Lung microvascular endothelial cell (primary cell): ENCODE data around the gene COL20A1. TPM values are rescaled to one million over a fixed set of nuclear protein-coding genes. Genes with fewer than 3 reads are reported as not detected.

Source experiments
- DNase-seq, 2 donors: peaks; one replicate each; pipeline versions ENCODE4 v3.0.0 to v3.0.0-alpha.2; 2010; ENCODE audit warnings: low read depth in 2 of 2
- total RNA-seq: library from RNA; depleted of rRNA; stranded (reverse); fragments of >200 nt; gene quantifications from 2 replicates; pipeline ENCODE4 v1.2.1, GENCODE V29; 2014

Gene COL20A1
- total RNA-seq, 1 donor from 2014 or later = 0.20 TPM

DNA sequence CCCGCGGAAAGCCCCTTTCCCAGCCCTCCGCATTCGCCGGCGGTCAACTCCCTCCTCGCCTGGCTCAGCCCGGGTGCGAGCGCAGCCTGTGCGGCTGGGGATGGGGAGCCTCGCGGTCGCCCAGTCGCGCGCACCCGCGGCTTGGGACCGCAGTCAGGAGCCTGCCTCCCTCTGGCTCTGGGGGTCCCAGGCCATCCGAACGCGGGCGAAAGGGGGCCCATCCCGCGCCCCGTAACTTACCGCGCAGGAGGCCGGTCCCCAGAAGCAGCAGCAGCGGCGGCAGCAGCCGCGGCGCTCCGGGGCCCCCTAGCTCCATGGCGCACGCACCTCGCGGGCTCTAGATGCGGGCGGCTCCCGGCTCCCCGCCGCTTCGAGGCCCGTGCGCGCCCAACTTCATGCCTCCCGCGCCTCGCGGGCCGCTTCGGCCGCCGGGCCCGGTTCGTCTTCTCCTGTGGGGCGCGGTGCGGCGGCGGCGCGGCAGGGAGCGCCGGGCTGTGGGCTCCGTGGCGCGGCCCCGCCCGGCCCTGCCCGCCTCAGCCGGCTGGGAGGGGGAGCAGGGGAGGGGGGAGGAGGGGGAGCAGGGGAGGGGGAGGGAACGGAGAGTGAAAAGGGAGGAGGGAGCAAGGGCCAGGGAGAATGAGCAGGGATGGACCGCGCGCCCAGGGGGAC is 68.0 kb downstream of the COL20A1 start, which contains the start of gene CHRNA4:
TSS of gene CHRNA4 (minus strand) at position 500 of the 669 bp plus-strand sequence. CDS start at position 316, 184 bp downstream.
- no peak for DNase-seq

DNA sequence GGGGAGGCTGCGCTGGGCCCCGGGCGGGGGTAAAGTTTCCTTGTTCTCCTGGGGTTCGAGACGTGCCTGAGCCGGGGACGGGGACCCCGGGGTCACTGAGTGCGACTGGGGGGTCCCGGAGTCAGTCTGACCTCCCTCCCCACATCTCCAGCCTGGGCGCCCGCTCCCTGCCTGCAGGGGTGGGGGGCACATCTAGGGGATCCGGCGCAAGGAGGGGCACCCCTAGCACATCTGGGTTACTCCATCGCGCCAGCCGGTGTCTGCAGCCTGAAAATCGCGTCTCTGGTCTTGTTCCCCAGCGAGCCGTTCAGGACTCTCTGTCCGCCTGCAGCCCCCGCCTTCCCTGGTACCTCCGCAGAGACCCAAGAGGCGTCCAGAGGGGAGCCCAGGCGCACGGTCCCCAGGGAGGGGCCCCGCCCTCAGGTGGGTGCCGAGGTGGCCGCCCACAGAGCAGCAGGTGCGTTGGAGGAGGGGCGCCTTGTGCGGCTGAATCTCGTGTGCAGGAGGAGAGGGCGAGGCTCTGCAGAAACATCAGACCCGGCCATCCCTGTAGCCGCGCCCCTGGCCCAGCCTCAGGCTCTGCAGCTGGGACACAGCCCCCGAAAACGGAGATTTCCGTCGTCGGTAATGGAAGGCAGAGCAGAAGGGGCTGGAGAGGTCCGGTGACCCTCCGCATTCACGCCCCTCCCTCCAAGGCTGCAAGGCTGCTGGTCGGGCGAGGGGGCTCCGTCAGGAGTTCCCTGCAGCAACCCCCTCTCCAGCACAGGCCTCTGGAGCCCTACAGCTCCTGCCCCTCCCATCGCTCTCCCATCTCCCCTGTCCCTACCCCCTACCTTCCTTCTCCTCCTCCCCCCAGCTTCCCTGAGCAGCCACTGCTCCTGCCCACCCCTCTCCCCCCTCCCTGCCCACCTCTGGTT is 68.8 kb downstream of the COL20A1 start:
- no peak for DNase-seq

DNA sequence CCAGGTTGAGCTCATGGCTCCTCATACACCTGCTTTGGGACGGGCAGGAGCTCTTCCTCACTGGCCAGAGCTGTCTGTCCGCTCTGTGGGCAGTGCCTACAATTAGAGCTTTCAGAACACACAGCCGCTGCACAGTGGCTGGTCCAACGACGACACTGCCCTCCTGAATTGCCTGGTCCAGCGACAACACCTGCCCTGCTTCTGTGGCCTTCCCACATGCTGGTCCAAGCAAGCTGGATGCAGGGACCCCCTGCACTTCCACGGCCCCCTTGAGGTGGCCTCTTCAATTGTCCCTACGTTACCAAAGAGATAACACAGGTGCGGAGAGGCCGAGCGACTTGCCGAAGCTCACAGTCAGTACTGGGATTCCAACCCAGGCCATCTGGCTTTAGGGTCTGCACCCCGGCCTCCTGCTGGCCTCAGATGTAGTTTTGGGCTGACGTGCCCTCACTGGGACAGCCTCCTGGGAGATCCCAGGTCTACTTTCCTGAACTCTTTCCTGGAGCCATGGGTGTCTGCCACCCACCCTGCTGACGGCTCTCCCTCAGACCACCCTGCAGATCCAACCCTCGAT is 69.5 kb downstream of the COL20A1 start:
- no peak for DNase-seq

DNA sequence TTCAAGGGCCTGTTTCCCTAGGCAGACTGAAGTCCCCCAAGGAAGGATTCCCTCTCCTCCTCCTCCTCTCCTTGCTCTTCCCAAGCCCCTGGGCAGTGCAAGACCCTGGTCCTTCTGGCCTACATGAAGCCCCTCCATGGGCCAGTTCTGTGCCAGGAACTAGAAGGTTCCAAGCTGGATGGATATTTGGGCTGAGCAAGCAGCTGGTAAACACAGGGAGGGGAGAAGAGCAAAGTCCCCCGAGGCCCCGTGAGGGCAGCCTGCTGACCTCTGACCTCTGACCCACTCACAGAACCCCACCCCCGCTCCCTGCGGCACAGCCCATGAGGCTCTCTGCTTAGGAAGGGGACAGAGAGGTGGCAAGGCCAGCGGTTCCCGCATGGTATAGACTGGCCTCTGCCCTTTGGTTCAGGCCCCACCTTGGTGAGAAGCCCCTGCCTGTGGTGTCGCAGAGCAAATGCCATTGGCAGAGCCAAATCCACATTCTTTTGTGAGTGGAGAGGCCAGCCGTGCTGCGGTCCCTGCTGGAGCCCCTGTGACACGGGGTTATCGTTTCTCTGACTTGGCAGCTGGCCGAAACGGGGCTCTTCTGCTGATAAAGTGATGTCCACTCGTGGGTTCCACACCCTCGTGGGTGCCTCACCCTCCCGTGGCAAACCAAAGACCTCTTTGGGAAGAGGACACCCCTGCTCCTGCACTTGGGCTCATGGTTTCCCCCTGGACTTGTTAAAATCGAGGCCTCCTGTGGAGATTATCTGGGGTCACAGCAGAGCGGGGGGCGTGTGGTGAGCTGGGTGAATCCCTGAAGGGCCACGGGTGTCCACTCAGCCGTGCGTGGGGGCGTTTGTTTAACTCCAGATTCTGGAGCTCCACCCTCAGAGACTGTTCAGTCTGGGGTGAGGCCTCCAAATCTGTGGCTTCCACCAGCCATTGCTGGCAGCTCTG is 70.3 kb downstream of the COL20A1 start:
- no peak for DNase-seq

DNA sequence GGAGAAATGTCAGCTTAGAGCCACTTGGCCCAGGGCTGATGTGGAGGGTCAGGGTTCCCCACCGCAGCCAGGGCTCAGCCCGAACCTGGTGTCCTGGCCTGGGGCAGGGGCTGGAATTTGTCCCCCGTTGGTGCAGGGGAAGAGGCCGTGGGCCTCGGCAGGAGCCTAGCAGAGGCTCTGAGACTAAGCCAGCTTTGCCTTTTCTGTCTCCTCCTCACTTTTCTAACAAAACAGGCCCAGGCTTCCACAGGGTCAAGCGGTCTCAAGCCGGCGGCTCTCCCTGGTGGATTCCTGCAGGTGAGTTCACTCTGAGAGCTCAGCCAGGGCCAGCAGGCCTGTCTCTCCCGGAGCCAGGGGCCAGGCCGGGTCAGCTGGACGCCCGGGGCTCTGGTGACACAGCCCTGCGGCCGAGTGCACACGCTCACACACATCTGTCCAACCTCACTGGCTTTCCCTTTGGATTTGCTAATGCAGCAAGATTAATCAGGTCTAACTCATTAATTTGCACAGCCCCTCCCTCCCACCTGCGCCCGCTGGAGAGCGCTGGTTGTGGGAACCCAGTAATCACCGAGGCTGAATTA is 71.1 kb downstream of the COL20A1 start:
- DNase-seq = no peak

DNA sequence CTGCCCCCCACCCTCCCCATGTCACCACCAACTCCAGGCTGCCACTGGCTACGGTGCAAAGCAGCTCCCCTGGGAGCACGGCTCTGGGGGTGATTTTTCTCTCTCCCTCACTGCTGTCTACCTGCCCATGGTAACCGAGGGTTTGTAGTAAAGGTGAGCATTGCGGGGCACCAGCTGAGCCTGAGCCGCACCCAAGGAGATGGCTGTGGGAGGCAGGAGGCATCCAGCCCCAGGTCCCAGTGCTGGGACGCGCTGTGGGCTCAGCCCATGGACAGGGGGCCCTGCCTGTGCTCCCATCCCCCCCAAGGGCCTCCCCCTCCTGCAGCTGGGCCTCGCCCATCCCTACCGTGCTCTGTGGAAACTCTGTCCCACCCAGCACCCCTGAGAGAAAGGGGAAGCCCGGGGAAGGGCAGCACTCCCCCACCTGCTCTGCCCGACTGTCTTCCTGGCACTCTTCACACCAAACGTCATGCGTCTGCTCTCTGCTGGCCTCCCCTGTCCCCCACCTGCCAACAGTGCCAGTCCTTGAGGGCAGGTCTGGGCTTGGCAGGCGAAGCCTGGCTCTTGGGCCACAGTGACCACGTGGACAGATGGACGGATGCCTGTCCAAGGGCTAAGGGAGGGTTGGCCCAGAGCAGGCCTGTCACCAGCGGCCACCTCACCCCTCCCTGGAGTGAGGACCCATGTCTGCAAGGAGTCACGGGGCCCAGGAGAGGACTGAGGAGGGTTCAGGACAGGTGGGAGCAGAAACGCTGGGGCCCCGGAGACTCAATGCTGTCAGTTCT is 72.0 kb downstream of the COL20A1 start:
- DNase-seq = no peak

DNA sequence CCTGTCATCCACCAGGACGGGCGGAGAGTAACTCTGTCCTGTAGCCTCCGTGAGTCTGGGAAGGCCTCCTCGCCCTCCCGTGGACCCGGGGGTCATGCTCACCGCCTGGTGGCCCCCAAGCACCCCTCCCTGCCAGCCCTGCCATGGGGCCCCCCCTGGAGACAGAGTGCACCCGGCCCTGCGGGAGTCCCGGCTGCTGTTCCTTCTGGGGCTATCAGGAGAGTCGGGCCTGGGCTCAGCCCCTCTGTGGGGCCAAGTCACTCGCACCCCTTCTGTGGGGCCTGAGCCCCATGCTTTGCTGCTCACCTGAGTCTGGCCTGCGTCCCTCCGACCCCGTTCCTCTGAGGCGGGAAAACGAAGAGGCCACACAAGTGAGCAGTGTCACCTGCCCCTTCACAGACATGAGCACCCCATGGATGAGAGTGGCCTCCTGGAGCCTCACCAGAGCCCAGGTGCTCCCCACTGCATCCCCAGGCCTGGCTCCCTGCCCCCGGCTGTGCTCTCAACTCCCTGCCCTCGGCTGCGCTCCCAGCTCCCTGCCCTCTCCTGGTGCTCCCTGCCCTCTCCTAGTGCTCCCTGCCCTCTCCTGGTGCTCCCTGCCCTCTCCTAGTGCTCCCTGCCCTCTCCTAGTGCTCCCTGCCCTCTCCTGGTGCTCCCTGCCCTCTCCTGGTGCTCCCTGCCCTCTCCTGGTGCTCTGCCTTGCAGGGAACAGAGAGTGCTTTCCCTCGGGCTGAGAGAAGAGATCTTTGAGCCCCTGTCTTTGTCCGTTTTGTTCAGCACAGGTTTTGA is 72.8 kb downstream of the COL20A1 start:
- DNase-seq = no peak

DNA sequence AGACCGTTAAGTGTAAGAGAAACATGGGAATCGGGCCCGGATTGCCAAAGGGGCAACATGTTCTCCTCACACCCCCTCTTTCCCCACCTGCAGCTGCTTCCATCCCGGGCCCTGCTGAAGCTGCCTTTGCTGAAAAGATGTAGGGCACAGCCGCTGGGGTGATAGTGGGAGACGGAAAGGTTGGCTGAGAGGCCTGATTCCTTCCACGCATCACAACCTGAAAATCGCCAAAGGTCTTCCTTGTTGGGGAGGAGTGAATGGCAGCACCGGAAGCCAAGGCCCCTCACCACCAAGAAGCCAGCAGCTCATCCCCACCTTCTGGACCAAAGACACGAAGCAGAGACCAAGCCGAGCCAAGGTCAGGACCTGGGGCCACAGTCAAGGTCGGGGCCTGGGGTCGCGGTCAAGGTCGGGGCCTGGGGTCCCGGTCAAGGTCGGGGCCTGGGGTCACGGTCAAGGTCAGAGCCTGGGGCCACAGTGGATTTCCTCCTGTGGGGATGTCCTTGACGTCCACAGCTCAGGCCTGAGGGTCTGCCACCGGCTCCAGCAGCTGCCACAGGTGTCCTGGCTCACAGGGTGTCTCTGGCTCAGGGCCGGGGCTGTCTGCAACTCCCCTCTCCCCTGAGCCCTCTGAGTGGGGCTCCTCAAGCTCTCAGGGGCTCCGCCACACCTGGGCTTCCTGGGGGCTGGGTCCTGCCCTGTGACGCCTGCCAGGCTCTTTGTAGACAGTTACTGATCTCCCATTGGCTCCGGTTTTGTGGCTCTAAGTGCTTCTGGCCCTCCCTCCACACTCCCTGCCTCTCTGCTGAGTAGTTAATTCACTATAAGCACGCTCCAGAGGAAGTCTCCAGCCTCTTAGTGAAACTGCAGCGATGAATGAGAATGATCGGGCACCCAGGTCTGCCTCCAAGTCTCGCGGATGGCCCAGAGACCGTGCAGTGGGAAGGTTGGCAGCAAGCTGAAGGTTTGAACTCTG is 73.7 kb downstream of the COL20A1 start:
- DNase-seq = no peak

DNA sequence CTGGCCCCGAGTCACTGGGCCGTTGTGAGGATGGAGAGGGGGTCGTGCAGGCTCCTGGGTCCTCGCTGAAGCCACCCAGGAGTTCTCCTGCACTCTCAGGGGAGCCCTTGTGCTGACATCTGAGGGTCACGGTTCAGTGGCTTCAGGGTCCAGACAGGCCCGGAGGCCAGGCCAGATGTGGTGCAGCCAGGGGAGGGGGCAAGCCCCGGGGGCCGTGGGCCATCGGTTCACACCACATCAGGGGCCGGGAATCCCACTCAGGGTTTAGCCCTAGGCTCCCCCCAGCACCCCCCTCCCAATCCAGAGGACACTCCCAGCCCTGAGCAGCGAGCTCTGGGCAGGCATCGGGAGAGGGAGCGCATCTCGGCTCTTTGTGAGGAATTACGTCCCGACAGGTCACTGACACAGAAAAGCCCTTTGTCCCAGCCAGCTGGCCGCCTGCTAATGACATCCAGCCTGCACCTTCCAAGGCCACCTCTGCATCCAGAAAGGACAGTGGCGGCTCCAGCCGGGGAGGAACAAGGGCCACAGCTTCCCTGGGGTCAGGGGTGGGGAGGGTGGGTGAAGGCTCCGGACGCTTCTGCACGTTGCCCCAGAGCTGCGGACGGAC is 74.6 kb downstream of the COL20A1 start:
- DNase-seq = no peak

DNA sequence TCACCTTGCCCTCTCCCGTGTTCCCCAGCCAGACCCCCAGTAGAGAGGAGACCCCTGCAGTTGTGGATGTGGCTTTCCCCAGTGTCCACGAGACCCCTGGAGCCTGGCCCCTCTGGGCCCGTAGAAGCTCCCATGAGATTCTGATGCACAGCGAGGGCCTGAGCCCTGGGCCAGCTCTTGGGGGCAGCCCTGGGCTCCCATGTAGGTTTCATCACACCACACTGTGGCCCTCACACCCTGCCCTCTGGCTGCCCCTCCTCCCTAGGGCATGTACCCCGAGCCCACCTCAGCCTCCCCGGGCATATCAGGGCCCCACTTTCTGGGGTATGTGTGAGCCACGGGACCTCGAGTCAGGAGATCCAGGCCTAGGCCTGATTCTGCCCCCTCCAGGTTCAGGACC is 75.2 kb downstream of the COL20A1 start:
- DNase-seq = no peak

DNA sequence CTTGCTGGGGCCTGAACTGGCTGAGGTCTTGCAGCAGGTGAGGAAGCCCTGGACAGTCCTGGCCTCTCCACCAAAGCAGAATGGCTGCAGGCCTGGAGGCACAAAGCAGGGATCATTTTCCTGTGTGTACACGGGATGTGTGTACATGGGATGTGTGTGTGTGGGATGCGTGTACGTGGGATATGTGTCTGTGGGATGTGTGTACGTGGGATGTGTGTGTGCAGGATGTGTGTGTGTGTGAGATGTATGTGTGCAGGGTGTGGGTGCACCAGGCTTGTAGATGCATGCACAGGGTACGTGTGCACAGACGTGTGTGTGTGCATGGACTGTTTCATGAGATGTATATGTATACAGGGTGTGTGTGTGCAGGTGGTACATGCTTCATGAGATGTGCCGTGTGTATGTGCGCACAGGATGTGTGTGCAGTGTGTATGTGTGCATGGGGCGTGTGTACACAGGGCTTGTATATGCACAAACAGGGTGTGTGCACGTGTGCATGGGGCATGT is 76.1 kb downstream of the COL20A1 start:
- DNase-seq = no peak

DNA sequence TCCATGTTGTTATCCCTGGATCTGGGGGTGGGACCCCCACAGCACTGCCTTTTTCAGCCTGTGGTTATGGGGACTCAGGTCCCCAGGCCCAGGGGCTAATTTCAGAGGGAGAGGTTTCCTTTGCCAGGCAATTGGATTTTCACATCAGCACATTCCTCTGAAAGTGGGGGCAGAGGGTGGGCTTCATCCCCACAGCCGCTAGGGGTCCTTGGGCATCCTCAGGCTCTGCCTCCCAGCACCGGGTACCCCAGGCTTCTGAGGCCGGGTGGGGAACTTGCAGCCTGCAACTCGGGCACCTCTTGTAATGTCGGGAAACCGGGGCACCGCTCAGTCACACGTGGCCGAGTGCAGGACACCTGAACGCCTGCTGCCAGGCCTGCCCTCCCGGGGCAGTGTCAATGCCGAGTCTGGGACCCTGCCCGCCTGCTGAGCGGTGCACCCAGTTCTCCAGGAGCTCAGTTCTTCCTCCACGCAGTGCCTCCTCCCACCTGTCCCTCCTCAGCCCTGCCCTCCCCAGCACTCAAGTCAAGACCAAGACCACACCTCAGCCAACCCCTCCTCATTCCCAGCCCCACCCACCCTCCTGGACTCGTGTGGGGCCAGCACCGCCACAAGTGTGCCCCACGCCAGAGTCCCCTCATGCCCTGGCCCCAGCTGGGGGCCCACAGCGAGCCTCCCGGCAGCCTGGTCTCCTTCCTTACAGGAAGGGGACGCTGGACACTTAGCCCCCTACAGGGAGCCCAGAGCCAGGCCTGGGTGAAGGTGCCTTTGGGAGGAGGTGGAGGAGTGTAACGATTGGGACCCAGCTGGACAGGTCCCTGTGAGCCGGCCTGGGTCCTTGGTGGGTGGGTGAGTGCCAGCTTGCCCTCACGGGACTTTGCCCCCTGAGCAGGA is 77.0 kb downstream of the COL20A1 start:
- no peak for DNase-seq

DNA sequence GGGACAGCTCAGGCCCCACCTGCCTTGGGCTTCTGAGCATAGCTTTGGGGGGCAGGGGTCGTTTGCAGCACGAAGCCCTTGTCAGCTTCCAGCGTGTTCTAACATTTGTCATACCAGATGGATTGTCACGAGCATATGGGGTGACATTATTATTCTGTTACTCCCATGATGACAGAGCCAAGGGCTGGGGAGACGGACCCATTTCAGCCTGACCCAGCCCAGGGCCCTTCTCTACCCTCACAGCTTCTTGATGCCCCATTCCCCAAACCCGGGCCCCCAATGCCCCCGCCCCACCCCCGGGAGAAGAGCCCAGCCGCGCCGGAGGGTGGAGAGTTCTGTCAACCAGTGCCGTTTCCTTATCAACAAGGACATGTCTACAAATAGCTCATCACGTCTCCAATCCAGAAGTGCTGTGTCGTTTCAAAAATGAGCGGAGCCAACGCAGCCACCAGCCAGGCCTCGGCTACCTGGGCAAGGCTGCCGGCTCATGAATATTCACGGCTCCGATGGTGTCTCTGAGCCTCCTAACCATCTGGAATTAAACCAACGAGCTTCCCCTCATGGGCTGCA is 77.7 kb downstream of the COL20A1 start:
- DNase-seq = no peak

DNA sequence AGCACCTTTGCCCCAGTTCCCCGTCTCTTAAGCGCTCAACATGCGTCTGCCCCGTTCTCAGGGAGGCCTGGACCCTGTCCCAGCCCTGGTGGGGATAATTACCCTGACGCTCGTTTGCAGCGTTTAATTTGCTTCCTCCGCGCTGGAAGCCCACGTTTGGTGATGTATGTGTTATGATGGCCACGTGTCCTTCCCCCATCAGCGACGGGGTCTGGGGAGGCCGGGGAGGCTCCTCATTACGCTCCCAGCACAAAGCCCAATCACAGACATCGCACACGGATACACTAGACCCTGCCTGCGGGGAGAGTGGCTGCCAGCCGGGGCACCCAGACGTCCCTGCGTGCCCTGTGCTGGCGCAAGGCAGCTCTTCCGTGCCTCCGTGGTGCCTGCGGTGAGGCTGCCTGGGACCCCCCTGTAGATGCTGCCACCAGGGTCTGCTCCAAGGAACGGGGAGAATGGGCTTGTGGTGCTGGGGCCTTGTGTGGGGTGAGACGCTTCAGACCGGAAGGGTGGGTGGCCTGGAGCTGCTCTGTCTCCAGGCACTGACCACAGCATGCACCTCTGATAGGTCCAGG is 78.4 kb downstream of the COL20A1 start:
- DNase-seq = no peak

DNA sequence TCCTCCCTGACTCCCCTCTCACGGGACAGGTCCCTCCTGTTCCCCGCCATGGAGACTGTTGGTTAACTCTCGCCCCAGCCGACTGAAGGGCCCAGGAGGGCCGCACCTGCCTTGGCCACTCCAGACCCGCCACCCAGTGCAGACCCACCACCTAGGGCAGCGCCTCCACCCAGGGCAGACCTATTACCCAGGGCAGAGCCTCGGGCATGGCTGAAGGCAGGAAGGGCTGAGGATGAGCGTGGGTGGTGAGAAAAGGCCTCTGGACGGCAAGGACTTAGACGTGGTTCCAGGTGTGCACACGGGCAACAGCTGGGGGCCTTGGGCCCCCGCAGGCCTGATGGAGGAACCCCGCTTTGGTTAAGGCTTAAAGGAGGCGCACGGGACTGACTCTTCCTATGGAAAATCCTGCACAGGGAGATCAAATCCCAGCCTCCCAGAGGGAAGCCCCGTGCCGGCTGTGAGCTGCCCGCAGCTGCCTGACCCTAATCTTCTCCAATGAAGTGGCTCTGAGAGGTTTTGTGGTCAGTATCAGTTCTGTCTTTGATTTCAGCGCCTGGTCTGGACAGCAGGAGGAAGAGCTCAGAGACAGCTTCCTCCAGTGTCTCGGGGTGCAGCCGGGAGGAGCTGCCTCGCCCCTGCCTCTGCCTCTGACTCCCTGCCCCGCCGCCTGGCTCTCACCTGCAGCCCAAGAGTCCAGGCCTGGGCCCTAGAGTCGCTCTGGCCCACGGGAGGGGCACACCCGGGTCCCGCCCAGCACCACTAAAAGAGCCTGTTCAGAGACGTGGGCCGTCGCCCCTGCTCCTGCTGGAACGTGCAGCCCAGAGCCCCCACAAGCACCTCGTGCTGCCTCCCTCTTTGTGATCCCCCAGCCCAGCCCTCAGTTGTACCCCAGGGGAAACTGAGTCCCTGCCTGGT is 80.2 kb downstream of the COL20A1 start:
- no peak for DNase-seq
